ENCODE measurements around the gene PRR13.

Gene PRR13

GRCh38 chr12:53480491-53481442 lies 39.2 kb downstream of the PRR13 start:
- TF ChIP-seq CTCF (conservative IDR thresholded peaks at IDR 0.05) = no peak

GRCh38 chr12:53481458-53481857 lies 39.9 kb downstream of the PRR13 start:
- peak overlapping the region; percentile 3; the same call in 1 of the 2 replicates for H3K27ac ChIP-seq

More at GRCh38 chr12:53480491-53481442, 39.2 kb downstream of the PRR13 start:
- H3K27ac ChIP-seq = no peak overlapping the region

GRCh38 chr12:53481939-53482586 lies 40.5 kb downstream of the PRR13 start:
- TF ChIP-seq CTCF (conservative IDR thresholded peaks at IDR 0.05) = no peak
- peak overlapping the region; percentile 3; the same call in 1 of the 2 replicates for H3K27ac ChIP-seq

- peak overlapping the region; percentile 3; the same call in 1 of the 2 replicates for H3K27ac ChIP-seq
- TF ChIP-seq CTCF (conservative IDR thresholded peaks at IDR 0.05) = no peak
Observed at GRCh38 chr12:53482626-53483168, 41.2 kb downstream of the PRR13 start.

GRCh38 chr12:53483225-53483978 lies 41.9 kb downstream of the PRR13 start:
- peak overlapping the region; percentile 3; the same call in 1 of the 2 replicates for H3K27ac ChIP-seq
- no peak for TF ChIP-seq CTCF (conservative IDR thresholded peaks at IDR 0.05)

- H3K27ac ChIP-seq = peak overlapping the region; percentile 3; the same call in 1 of the 2 replicates
- TF ChIP-seq CTCF (conservative IDR thresholded peaks at IDR 0.05) = no peak
Observed at GRCh38 chr12:53483979-53484377, 42.4 kb downstream of the PRR13 start.

- H3K27ac ChIP-seq = peak overlapping the region; percentile 3; the same call in 1 of the 2 replicates
Observed at GRCh38 chr12:53484686-53485575, 43.4 kb downstream of the PRR13 start.

More at GRCh38 chr12:53484686-53485575, 43.4 kb downstream of the PRR13 start:
- no peak for TF ChIP-seq CTCF (conservative IDR thresholded peaks at IDR 0.05)

Measured in VCaP (cell line).